Sigmoid colon (tissue), 7 donors: ENCODE results near the gene ADORA2A. TPM values are rescaled to one million over a fixed set of nuclear protein-coding genes. Genes with fewer than 3 reads are reported as not detected.

Experiments used
- DNase-seq: peaks from one replicate; pipeline ENCODE4 v3.0.0-alpha.2; 2019
- H3K27ac ChIP-seq, 4 donors: fragments of 200-600 bp; sonication (generic); one replicate each; pipeline ENCODE4 v1.5.1; 2016 to 2019; ENCODE audit warnings: mild to moderate bottlenecking in 1 of 4
- H3K27me3 ChIP-seq, 3 donors: fragments of 200-600 bp; sonication (generic); one replicate each; pipeline ENCODE4 v1.5.1; 2019; ENCODE audit warnings: mild to moderate bottlenecking in 1 of 3
- H3K36me3 ChIP-seq, 4 donors: fragments of 200-600 bp; sonication (generic); one replicate each; pipeline ENCODE4 v1.5.1; 2016 to 2019
- H3K4me1 ChIP-seq, 4 donors: fragments of 200-600 bp; sonication (generic); one replicate each; pipeline ENCODE4 v1.5.1; 2017 to 2019
- H3K4me3 ChIP-seq, 4 donors: fragments of 200-600 bp; sonication (generic); one replicate each; pipeline ENCODE4 v1.5.1; 2017 to 2019; ENCODE audit warnings: mild to moderate bottlenecking in 2 of 4, moderate library complexity in 1 of 4
- H3K9me3 ChIP-seq, 4 donors: fragments of 200-600 bp in 3 of 4; sonication (generic) in 3 of 4; one replicate each; pipeline versions ENCODE4 v1.5.1 to v1.6.1; 2013 to 2019
- CTCF ChIP-seq, 4 experiments: fragments of 450-650 bp in 3 of 4; fragments of 200-600 bp in 1 of 4; IDR thresholded peaks; one replicate each; pipeline ENCODE4 v1.5.1; 2016 to 2019; ENCODE audit warnings: antibody characterized with exemption in 4 of 4, mild to moderate bottlenecking in 3 of 4, moderate library complexity in 2 of 4
- EP300 ChIP-seq, 4 donors: sonication (generic); formaldehyde crosslinking; IDR thresholded peaks; one replicate each; pipeline ENCODE4 v1.6.1; 2017; ENCODE audit warnings: antibody characterized with exemption in 4 of 4
- POLR2A ChIP-seq, 2 donors: fragments of 450-650 bp; IDR thresholded peaks; one replicate each; pipeline ENCODE4 v1.6.1; 2016; ENCODE audit warnings: antibody characterized with exemption in 2 of 2, mild to moderate bottlenecking in 2 of 2, moderate library complexity in 2 of 2
- POLR2AphosphoS5 ChIP-seq, 4 donors: sonication (generic); formaldehyde crosslinking; IDR thresholded peaks; one replicate each; pipeline ENCODE4 v1.6.1; 2017; ENCODE audit warnings: antibody characterized with exemption in 4 of 4
- WGBS, 2 donors: extraction: QIAGEN DNeasy Blood & Tissue Kit; methylation state at CpG; one replicate each; pipeline ENCODE4 v1.1.7; 2013; 5-methylcytosine and 5-hydroxymethylcytosine counted together
- intact Hi-C: fragments of 100-400 bp; cut with DNase I; formaldehyde crosslinking; loops from one replicate; pipeline ENCODE4 v1.15.1; 2023
- polyA plus RNA-seq, 3 donors: library from polyadenylated mRNA; stranded (reverse); fragments of 200-250 nt; gene quantifications; one replicate each; pipeline ENCODE4 v1.2.3, GENCODE V29; 2013
- total RNA-seq, 4 donors: library from RNA; depleted of rRNA; stranded (reverse); fragments of >200 nt; gene quantifications; one replicate each; pipeline ENCODE4 v1.1.0, GENCODE V29; 2016
- donor health status: healthy with polysubstance abuse.
- donor health status: Bipolar disorder and iron deficiency.
- donor health status: healthy.

ADORA2A gene
- total and polyA plus RNA-seq, 7 donors, result 1.2 to 9.3 (median 3.0) TPM

- 81 to 92% methylated on average over 4 of the region's 4 CpGs for WGBS, 2 donors
- intact Hi-C loops, result no loop called here
- H3K4me1 ChIP-seq, result peaks cover 0 to 16% (median 11%) of the 10 kb centered on the region in 4 donors
- H3K4me3 ChIP-seq, result no peak overlapping the region
- no peaks in the 10 kb centered on the region for H3K9me3 ChIP-seq
- peak overlapping the region in 2 of 4 donors; percentile 8 to 53 for H3K27ac ChIP-seq
- no peaks in the 10 kb centered on the region for H3K27me3 ChIP-seq
- no peaks in the 10 kb centered on the region for H3K36me3 ChIP-seq
- TF ChIP-seq POLR2AphosphoS5 (IDR thresholded peaks at IDR 0.05), result no peak
- no peak for TF ChIP-seq POLR2A (IDR thresholded peaks at IDR 0.05)
- TF ChIP-seq EP300 (IDR thresholded peaks at IDR 0.05), result no peak
- no peak for TF ChIP-seq CTCF (IDR thresholded peaks at IDR 0.05)
- DNase-seq, result peak; percentile 74
These were observed 44.2 kb downstream of the ADORA2A start for GRCh38 chr22:24471570-24471969.

GRCh38 chr22:24473284-24473683, 45.9 kb downstream of the ADORA2A start:
- H3K4me1 ChIP-seq, result peaks cover 0 to 6% (median 0%) of the 10 kb centered on the region in 4 donors
- no peak for TF ChIP-seq POLR2AphosphoS5 (IDR thresholded peaks at IDR 0.05)
- TF ChIP-seq POLR2A (IDR thresholded peaks at IDR 0.05), result no peak
- TF ChIP-seq EP300 (IDR thresholded peaks at IDR 0.05), result no peak
- no peak for TF ChIP-seq CTCF (IDR thresholded peaks at IDR 0.05)
- intact Hi-C loops, result no loop called here
- no peak overlapping the region for H3K4me3 ChIP-seq
- no peak for DNase-seq
- no peaks in the 10 kb centered on the region for H3K27me3 ChIP-seq
- no peaks in the 10 kb centered on the region for H3K36me3 ChIP-seq
- no peaks in the 10 kb centered on the region for H3K9me3 ChIP-seq
- H3K27ac ChIP-seq, result no peak overlapping the region

GRCh38 chr22:24474221-24474620, 46.8 kb downstream of the ADORA2A start:
- no peak for DNase-seq
- Histone ChIP-seq H3K36me3 (no peaks in the 10 kb centered on the region), H3K4me1 (peaks cover 0 to 6% (median 0%) of the 10 kb centered on the region in 4 donors), H3K9me3 (no peaks in the 10 kb centered on the region), H3K27me3 (no peaks in the 10 kb centered on the region), H3K27ac (peak overlapping the region in 1 of 4 donors; percentile 60), H3K4me3 (no peak overlapping the region)
- no peak for TF ChIP-seq EP300 (IDR thresholded peaks at IDR 0.05)
- no peak for TF ChIP-seq CTCF (IDR thresholded peaks at IDR 0.05)
- TF ChIP-seq POLR2AphosphoS5 (IDR thresholded peaks at IDR 0.05), result no peak
- no peak for TF ChIP-seq POLR2A (IDR thresholded peaks at IDR 0.05)
- intact Hi-C loops, result no loop called here
- WGBS, 2 donors, result 56 to 70% methylated on average over 3 of the region's 3 CpGs

- Histone ChIP-seq H3K4me3 (no peak overlapping the region), H3K27ac (peak overlapping the region in 1 of 4 donors; percentile 60)
These were observed 47.4 kb downstream of the ADORA2A start for GRCh38 chr22:24474649-24475255.

More at GRCh38 chr22:24474649-24475255, 47.4 kb downstream of the ADORA2A start:
- 74 to 95% methylated on average over 5 of the region's 5 CpGs for WGBS, 2 donors
- intact Hi-C loops, result no loop called here
- TF ChIP-seq EP300 (IDR thresholded peaks at IDR 0.05) (no peak), POLR2AphosphoS5 (IDR thresholded peaks at IDR 0.05) (no peak), CTCF (IDR thresholded peaks at IDR 0.05) (no peak), POLR2A (IDR thresholded peaks at IDR 0.05) (no peak)
- no peak for DNase-seq
- H3K27me3 ChIP-seq, result no peaks in the 10 kb centered on the region
- H3K9me3 ChIP-seq, result no peaks in the 10 kb centered on the region
- no peaks in the 10 kb centered on the region for H3K36me3 ChIP-seq
- peaks cover 0 to 6% (median 0%) of the 10 kb centered on the region in 4 donors for H3K4me1 ChIP-seq
